ENCODE results near the gene PLEK. TPM values are rescaled to one million over a fixed set of nuclear protein-coding genes. Genes with fewer than 3 reads are reported as not detected.

Gene PLEK
- total and polyA plus RNA-seq, 9 of the 15 experiments (the other 6 are each of a cell fraction or from before 2014, with no cell fraction given): 0.14 to 1.2 (median 0.36) TPM

GRCh38 chr2:68352651-68353391 is 12.3 kb upstream of the PLEK start:
- CTCF ChIA-PET (ENCODE audit: low intra/inter-chr PET ratio): no interaction called here
- Histone ChIP-seq H4K20me1 (replicated peaks; ENCODE audit: control insufficient read depth, insufficient read depth, low read length) (no peaks in the 10 kb centered on the region), H2AFZ (ENCODE audit: low read depth, low read length) (peak overlapping the region; percentile 86), H3K9me3 (replicated peaks; ENCODE audit: control insufficient read depth, insufficient read depth, low read depth, low read length) (no peaks in the 10 kb centered on the region; the same call in 1 of the 2 replicates), H3K27me3 (ENCODE audit: control insufficient read depth in 2 of 2, insufficient read depth in 2 of 2, low read length in 2 of 2) (no peaks in the 10 kb centered on the region), H3K4me1 (replicated peaks in 1 of 2; ENCODE audit: control insufficient read depth in 2 of 2, insufficient read depth in 2 of 2, low read length in 2 of 2) (peaks cover 3 to 19% of the 10 kb centered on the region in 2 experiments), H3K4me3 (no peak overlapping the region), H3K9me1 (ENCODE audit: control insufficient read depth, insufficient read depth, low read length) (no peaks in the 10 kb centered on the region), H3K4me2 (ENCODE audit: insufficient read depth, low read length) (peak overlapping the region; percentile 51), H3K9ac (ENCODE audit: insufficient read depth in 1 of 2, low read depth in 2 of 2, low read length in 2 of 2) (peak overlapping the region in 1 of 2 experiments; percentile 9; a peak in 1 of 4 replicates), H3K36me3 (ENCODE audit: control insufficient read depth, insufficient read depth, low read length) (no peaks in the 10 kb centered on the region), H3K79me2 (ENCODE audit: control insufficient read depth, insufficient read depth, low read length) (no peaks in the 10 kb centered on the region), H3K27ac (ENCODE audit: extremely low read depth, low read depth, low read length) (peak overlapping the region; percentile 47)
- BruUV-seq (replicated peaks): no TSS peak
- in situ Hi-C loops (cut with MboI): no loop called here
- WGBS (ENCODE audit: insufficient coverage, low coverage, missing lambda C conversion rate): 0% methylated on average over 2 of the region's 2 CpGs
- ATAC-seq: peak; percentile 82
- peak; percentile 34 to 83 (median 53) for DNase-seq (ENCODE audit: extremely low read depth in 1 of 4, low spot score in 3 of 4)
- intact Hi-C loops (cut with micrococcal nuclease): no loop called here
- POLR2A ChIA-PET: interaction anchor here (0.6 kb wide), 1 partner anchor 212 kb away, joined by 3 read pairs; no protein-coding TSS in a partner anchor
- FAIRE-seq: peak; percentile 84
- no peak for TF ChIP-seq MTA2 (IDR thresholded peaks at IDR 0.05; ENCODE audit: low read depth)
- peak; percentile 76 for TF ChIP-seq ARID1B (IDR thresholded peaks at IDR 0.05)
- TF ChIP-seq C11orf30 (IDR thresholded peaks at IDR 0.05; ENCODE audit: low read depth): peak; percentile 79
- TF ChIP-seq ATF1 (CRISPR knock-in tag; IDR thresholded peaks at IDR 0.05): no peak
- TF ChIP-seq ATF1 (tag; IDR thresholded peaks at IDR 0.05): peak; percentile 50; the same call in 1 of the 2 replicates
- TF ChIP-seq GABPB1 (CRISPR knock-in tag; IDR thresholded peaks at IDR 0.05): no peak
- TF ChIP-seq FOXM1 (IDR thresholded peaks at IDR 0.05; ENCODE audit: low read depth): 0 out of 2 replicates have a peak, but pooled peaks have one; percentile 23
- TF ChIP-seq FOXM1 (CRISPR knock-in tag; IDR thresholded peaks at IDR 0.05; ENCODE audit: low read depth): no peak
- 0 out of 2 replicates have a peak, but pooled peaks have one; percentile 20 for TF ChIP-seq ZBTB2 (IDR thresholded peaks at IDR 0.05)
- TF ChIP-seq SMAD1 (IDR thresholded peaks at IDR 0.05; ENCODE audit: low read depth, low read length, partially characterized antibody): no peak
- TF ChIP-seq SP1 (CRISPR knock-in tag; IDR thresholded peaks at IDR 0.05): no peak
- no peak for TF ChIP-seq AFF4 (CRISPR knock-in tag; IDR thresholded peaks at IDR 0.05)
- peak; percentile 75 for TF ChIP-seq DPF2 (IDR thresholded peaks at IDR 0.05)
- TF ChIP-seq CTBP1 (IDR thresholded peaks at IDR 0.05; ENCODE audit: borderline replicate concordance): 0 out of 2 replicates have a peak, but pooled peaks have one; percentile 36
- TF ChIP-seq TGIF2 (CRISPR knock-in tag; IDR thresholded peaks at IDR 0.05): no peak
- TF ChIP-seq HMBOX1 (IDR thresholded peaks at IDR 0.05): peak; percentile 55; the same call in 1 of the 2 replicates
- TF ChIP-seq IFI16 (CRISPR knock-in tag; IDR thresholded peaks at IDR 0.05): no peak
- no peak for TF ChIP-seq PPARD (CRISPR knock-in tag; IDR thresholded peaks at IDR 0.05)
